GM19025 (cell line): ENCODE data around the gene NUDT3.
"Not testable (repeated sequence)": the region's sequence is repeated elsewhere in the genome, so short reads cannot be mapped to it uniquely, and the experiment has no call there.

Experiments used
- ATAC-seq: cut with Tn5 transposase; IDR thresholded peaks from one replicate; pipeline ENCODE4 v1.9.1; 2021; ENCODE audit warnings: mild to moderate bottlenecking, low read depth, moderate library complexity; ENCODE audit not compliant: unreplicated experiment

The NUDT3 gene

DNA sequence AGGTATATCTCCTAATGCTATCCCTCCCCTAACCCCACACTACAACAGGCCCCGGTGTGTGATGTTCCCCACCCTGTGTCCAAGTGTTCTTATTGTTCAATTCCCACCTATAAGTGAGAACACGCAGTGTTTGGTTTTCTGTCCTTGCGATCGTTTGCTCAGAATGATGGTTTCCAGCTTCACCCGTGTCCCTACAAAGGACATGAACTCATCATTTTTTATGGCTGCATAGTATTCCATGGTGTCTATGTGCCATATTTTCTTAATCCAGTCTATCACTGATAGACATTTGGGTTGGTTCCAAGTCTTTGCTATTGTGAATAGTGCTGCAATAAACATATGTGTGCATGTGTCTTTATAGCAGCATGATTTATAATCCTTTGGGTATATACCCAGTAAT, 20.6 kb downstream of the NUDT3 start:
- ATAC-seq: not testable (repeated sequence)

DNA sequence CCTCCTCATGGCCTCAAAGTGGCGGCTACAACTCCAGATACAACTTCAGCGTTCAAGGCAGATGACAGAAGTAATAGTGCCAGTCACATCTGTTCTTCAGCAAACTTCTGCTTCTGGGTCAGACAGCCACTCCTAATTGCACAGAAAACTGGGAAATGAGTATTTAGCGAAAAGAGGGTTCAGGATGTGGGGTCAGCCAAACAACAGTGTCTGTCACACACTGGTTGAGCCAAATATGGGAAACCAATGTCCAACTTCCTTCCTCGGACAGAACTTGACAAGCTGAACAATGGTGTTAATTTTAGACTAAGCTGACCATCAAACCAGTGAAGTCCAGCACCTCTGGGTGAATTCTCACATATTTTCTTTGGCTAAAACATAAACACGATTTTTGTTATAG, 22.1 kb downstream of the NUDT3 start:
- no peak for ATAC-seq

DNA sequence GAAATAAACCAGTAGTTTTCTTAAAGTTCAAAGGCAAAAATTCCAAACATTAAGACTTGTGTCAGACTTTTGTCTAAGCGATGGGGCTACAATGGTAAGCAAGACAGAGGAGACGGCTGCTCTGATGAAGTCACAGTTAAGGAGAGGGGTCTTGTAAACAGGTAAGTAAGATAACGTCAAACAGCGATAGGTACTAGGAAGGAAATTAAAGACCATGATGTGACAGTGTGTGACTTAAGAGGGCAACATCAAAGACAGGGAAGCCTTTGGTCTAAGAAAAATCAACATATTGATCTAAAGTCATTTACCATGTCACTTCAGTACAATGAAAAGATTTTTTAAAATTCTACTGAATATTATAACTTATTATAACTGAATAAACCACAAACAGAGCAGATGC, 23.1 kb downstream of the NUDT3 start:
- no peak for ATAC-seq

DNA sequence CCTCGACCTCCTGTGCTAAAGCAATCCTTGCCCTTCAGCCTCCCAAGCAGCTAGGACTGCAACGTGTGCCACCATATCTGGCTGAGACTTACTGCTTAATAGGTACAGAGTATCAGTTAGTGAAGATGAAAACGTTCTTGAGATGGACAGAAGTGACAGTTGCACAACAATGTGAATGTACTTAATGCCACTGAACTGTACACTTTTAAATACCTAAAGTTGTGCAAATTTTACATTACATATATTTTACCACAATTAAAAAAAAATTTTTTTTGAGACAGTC, 25.9 kb downstream of the NUDT3 start:
- no peak for ATAC-seq

DNA sequence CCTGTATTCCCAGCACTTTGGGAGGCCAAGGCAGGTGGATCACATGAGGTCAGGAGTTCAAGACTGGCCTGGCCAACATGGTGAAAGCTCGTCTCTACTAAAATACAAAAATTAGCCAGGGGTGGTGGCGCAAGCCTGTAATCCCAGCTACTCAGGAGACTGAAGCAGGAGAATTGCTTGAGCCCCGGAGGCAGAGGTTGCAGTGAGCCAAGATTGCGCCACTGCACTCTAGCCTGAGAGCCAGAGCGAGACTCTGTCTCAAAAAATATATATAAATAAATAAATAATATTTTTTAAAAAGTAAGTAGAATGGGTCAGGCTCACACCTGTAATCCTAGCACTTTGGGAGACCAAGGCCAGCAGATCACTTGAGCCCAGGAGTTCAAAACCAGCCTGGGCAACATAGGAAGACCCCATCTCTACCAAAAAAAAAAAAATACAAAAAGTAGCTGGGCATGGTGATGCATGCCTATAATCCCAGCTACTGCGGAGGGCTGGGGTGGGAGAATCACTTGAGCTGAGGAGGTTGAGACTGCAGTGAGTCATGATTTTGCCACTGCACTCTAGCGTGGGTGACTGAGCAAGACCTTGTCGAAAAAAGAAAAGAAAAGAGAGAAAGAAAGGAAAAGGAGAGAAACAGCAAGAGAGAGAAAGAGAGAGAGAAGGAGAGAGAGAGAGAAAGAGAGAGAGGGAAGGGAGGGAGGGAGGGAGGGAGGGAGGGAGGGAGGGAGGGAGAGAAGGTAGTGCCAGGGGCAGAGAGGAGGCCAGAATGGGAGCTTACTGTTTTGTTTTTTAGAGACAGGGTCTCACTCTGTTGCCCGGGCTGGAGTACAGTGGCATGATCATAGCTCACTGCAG, 26.5 kb downstream of the NUDT3 start:
- ATAC-seq: not testable (repeated sequence)

DNA sequence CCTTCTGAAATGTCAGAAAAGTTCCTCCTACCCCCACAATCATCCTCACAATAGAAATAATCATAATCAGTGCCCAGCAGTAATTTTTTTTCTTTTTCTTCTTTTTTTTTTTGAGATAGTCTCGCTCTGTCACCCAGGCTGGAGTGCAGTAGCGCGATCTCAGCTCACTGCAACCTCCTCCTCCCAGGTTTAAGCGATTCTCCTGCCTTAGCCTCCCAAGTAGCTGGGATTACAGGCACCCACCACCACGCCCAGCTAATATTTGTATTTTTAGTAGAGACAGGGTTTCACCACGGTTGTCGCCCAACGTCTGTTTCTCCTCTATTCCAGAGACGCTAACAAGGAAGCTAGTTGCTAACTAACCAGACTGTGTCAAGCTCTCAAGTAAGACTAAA, 28.8 kb downstream of the NUDT3 start:
- not testable (repeated sequence) for ATAC-seq

DNA sequence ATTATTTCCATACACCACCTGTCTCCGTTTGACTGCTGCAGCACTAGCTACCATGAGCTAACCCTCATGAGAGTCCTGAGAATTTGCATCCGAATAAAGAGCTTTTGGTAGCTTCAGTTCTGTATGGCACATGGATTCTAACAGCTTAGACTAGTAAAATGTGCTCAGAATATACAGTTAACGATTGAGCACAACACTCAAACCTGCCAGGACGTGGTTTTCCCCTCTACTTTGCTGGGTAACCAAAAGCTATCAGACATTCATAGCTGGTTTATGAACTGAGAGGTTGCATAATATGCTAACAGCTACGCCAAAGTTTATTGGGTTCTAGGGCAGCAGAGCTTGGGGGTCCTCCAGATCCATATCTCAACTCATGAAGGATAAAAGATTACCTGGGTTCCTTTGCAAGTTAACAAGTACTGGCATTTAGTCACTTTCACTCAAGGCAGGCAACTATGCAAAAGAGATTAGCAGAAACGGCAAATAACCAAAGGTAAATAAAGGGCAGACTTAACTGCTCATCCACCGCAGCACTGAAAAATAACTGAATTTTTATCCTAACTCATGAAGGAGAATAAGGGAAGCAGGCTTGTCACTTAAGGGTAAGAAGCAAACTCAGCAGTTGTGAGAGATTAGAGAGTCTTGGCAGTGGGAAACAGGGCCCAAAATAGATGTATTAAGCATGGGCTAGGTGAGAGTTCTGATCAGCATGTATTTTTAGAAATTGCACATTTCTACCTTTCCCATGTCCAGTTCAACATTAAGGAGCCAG, 29.4 kb downstream of the NUDT3 start:
- ATAC-seq: no peak

DNA sequence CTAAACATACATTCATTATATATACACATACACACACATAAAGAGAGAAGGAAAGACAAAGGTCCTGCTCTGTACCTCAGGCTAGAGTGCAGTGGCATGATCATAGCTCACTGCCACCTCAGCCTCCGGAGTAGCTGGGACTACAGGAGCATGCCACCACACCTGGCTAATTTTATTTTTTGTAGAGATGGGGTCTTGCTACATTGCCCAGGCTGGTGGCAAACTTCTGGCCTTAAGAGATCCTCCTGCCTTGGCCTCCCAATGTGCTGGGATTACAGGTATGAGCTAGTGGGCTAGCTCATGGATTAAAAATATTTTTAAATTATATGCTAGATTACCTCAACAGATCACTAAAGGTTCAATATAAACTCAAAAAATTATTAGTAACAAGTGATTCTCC, 30.3 kb downstream of the NUDT3 start:
- ATAC-seq: no peak

DNA sequence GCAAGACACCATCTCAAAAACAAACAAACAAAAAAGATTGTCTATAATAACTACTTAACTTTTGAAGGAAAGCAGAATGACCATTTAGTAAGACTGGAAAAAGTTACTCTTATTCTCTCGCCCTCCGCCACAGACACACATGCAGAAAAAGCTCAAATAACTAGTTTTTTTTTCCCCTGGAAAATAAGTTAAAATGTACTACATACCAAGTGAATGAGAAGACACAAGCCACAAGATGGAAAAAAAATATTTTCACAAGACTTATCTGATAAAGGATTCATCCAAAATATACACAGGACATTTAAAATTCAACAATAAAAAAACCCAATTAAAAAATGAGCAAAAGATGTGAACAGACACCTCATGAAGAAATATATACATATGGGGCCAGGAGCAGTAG, 31.9 kb downstream of the NUDT3 start:
- no peak for ATAC-seq

DNA sequence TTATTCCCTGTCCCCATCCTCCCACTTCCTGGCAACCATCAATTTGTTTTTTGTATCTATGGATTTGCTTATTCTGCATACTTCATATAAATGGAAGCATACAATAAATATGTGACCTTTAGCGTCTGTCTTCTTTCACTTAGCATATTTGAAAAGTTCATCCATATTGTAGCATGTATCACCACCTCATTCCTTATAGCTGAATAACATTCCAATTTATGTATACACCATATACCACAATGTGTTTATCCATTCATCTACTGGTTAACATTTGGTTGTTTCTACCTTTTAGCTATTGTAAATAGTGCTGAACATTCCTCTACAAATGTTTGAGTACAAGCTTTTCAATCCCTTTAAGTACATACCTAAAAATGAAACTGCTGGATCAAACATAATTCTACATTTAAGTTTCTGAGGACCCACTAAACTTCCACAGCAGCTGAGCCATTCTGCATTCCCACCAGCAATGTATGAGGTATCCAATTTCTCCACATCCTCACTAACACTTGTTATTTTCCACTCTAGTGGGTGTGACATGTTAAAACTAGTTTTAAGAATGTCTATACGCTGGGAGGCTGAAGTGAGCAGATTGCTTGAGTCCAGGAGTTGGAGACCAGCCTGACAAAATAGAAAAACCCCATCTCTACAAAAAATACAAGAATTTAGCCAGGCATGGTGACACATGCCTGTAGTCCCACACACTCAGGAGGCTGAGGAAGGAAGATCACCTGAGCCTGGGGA, 32.9 kb downstream of the NUDT3 start:
- ATAC-seq: no peak

DNA sequence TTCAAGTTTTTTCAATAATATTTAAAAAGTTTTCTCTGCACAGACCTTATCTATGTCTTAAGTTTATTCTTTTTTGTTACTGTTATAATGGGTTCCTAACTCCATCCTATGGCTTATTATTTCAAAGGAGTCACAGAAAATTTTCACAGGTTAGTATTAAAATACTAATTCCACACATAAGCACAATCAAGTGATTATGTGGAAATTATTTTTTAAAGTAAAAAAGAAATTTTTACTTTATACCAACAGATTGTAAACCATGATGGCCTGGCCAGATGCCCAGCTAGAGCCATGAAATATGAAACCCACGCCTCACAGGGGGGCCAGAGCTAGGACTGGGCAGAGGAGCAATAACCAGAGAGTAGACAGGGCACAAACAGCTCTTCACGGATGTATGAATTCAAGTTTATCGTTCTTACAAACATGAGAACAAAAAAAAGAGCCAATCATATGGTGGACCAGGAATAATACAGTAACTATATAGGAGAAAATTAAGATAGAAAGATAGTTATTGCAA, 34.0 kb downstream of the NUDT3 start:
- no peak for ATAC-seq

DNA sequence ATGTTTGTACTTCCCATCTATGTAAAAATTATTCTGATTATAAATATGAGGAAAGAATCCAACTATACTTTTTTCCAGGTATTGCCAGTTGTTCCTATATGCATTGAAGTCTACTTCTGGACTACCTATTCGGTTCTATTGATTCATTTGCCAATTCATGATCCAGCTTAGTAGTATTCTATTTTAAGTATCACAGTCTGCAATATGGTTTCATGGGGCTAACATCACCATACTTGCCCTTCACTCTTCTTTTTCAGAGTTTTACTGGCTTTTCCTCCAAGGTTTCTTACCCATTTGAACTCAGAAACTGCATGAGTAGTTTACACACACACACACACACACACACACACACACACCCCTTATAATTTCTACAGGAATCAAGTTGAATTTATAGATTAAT, 34.5 kb downstream of the NUDT3 start:
- ATAC-seq: no peak

DNA sequence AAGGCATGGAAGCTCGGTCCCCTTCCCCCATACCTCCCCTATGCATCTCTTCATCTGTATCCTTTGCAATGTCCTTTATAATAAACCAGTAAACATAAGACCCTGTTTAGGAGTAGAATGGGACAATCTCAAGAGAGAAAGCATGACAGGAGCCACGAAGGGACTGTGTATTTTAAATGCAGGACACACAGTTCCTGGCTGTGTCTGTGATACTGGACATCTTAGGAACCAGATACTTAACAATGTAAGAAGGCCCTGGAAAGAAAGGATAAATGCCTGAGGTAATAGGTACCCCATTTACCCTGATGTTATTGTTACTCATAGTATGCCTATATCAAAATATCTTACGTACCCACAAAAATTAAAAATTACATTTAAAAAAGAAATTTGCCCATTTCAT, 36.6 kb downstream of the NUDT3 start:
- ATAC-seq: no peak

DNA sequence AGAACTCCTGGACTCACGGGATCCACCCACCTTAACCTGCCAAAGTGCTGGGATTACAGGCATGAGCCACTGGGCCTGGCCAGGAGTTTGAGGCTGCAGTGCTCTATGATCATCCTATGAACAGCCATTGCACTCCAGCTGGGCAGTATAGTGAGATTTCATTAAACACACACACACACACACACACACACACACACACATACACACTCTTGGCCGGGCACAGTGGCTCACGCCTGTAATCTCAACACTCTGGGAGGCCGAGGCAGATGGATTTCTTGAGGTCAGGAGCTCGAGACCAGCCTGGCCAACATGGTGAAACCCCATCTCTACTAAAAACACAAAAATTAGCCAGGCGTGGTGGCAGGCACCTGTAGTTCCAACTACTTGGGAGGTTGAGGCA, 38.2 kb downstream of the NUDT3 start:
- ATAC-seq: not testable (repeated sequence)

DNA sequence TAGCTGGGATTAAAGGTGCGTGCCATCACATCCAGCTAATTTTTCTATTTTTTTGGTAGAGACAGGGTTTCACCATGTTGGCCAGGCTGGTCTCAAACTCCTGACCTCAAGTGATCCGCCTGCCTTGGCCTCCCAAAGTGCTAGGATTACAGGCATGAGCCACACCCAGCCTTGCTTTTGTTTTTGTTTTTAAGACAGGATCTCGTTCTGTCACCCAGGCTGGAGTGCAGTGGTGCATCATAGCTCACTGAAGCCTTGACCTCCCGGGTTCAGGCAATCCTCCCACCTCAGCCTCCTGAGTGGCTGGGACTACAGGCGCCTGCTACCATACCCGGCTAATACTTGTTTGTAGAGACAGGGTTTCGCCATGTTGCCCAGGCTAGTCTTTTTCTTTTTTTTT, 38.9 kb downstream of the NUDT3 start:
- not testable (repeated sequence) for ATAC-seq

DNA sequence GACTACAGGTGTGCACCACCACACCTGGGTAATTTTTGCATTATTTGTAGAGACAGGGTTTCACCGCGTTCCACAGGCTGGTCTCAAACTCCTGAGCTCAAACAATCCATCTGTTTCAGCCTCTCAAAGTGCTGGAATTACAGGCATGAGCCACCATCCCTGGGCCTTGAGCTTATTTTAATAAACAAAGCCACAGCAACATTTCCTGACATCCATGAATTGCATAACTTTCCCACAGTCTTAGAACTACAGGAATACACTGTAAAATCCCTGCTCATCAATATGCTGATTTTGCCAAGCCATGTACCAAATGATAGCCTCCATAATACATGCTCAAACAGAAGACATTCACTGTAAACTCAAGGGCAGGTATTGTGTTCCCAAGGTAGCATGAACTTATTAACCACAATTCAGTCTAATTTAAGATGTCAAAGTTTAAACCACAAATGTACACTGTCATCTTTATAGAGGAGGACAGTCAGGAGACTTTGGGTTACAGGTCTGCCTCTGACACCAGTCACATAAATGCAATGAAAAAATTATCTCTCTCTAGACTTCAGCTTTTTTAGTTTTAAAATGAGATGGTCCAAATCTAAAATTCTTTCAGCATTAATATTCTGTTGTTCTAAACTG, 40.0 kb downstream of the NUDT3 start:
- no peak for ATAC-seq

DNA sequence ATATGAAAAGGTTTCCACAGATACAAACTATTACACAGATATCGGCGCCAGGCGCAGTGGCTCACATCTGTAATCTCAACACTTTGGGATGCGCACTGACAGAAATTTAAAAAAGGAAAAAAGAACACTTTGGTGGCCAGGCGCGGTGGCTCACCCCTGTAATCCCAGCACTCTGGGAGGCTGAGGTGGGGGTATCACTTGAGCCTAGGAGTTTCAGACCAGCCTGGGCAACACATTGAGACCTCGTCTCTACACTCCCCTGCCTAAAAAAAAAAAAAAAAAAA, 41.6 kb downstream of the NUDT3 start:
- ATAC-seq: no peak

DNA sequence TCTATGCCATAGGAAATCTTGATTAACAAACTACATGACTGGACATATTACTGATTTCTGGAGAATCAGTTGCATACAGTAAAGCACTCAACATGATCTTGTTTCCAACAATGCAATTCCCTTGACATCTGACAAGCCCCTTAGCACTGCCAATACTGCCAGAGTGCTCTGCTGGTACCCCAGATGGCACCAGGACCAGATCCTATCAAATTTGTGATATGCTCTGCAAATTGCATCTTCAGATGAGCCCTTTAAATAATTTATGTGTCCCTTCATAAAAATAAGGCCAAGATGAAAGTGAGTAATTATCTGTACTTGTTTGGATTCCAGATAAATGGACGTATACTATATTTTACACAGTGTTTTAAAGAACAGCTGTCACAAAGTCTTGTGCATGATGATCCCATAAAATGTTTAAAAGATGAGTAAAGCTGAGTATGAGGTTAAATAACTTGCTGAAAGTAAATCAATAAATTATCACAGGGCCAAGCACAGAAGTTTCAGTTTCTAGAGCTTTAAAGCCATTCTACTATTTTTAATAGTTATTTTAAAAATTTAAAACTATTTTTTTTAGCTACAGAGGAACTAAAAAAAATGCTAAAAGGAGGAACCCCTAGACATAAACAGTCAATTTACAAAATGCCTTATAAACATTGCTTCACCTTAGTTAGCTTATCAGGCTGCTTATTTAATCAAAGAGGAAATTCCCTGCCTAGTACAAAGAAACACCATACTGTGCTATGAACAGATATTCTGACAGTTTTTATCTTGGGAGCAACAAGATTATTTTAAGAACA, 42.1 kb downstream of the NUDT3 start:
- ATAC-seq: no peak

DNA sequence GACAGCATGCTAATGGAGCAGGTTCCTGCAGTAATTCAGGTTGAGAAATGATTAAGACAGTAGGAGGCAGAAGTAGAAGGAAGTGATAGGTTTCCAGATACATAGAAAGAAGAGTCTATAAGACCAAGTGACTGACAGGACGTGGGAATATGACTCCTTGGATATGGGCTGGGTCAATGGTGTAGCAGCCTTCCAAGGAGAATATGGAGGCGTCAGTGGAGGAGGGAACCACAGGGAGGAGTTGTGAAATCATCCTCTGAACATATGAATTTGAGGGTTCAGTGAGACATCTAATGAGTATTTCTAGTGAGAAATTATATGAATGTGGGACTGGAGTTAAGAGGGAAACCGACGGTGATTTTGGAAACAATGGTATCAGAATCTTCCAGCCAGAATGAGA, 43.3 kb downstream of the NUDT3 start:
- ATAC-seq: no peak

DNA sequence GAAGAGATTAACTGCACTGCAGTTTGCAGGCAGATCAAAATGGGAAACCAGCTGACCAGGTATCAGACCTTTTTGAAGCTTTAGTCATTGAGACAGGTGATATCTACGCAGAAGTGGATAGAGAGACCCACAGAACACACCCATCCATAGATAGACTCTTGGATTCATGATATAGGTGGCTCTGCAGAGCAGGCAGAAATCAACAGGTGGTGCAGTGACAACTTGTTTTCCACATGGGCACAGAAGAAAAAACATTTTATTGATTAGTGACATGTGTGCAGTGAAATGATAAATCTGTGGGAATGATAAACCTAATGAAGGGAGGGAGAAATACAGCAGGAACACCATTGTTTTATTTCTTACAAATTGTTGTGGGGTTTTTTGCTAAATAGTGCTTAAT, 45.2 kb downstream of the NUDT3 start:
- ATAC-seq: no peak
